GM23248 (cell line): ENCODE measurements around the gene CLIC6.

Experiments
- EZH2 ChIP-seq: fragments of 200-600 bp; sonication (generic); IDR thresholded peaks from 2 replicates; pipeline ENCODE4 v1.6.1; 2018; ENCODE audit warnings: antibody characterized with exemption, mild to moderate bottlenecking; ENCODE audit not compliant: insufficient read depth, poor library complexity, severe bottlenecking
- EZH2phosphoT487 ChIP-seq: fragments of 200-600 bp; sonication (generic); IDR thresholded peaks from 2 replicates; pipeline ENCODE4 v1.6.1; 2018; ENCODE audit warnings: antibody characterized with exemption, moderate library complexity, mild to moderate bottlenecking, low read depth; ENCODE audit not compliant: insufficient read depth

GRCh38 chr21:34669149-34669879 lies 520 bp downstream of the CLIC6 start:
- no peak for TF ChIP-seq EZH2
- 0 out of 2 replicates have a peak, but pooled peaks have one; percentile 64 for TF ChIP-seq EZH2phosphoT487
